A549 (cell line): Measurements from ENCODE around the gene HMBS.

Experiments used
- EP300 ChIP-seq, 2 experiments: fragments of >200 bp; sonication (Bioruptor Twin); formaldehyde crosslinking; IDR thresholded peaks; 2 replicates in 1 of 2; 3 replicates in 1 of 2; pipeline ENCODE4 v1.6.1; 2016 to 2017
- POLR2A ChIP-seq: IDR thresholded peaks from 2 replicates; pipeline ENCODE4 v1.6.1; 2012; ENCODE audit warnings: mild to moderate bottlenecking, low read length
- RAD21 ChIP-seq, 2 experiments: fragments of >200 bp in 1 of 2; sonication (Bioruptor Twin) in 1 of 2; formaldehyde crosslinking in 1 of 2; IDR thresholded peaks in 1 of 2; conservative IDR thresholded peaks in 1 of 2; 2 replicates in 1 of 2; 3 replicates in 1 of 2; pipeline ENCODE4 v1.6.1; 2012 to 2018; ENCODE audit warnings: inconsistent platforms in 1 of 2
- SMC3 ChIP-seq: fragments of >200 bp; sonication (Bioruptor Twin); formaldehyde crosslinking; IDR thresholded peaks from 3 replicates; pipeline ENCODE4 v1.6.1; 2018; ENCODE audit warnings: inconsistent platforms
- ZFP36 ChIP-seq: fragments of 450-650 bp; IDR thresholded peaks from 2 replicates; pipeline ENCODE4 v1.6.1; 2014; ENCODE audit warnings: borderline replicate concordance; ENCODE audit not compliant: partially characterized antibody
- TF ChIP-seq, protein P1 (sequence below): fragments of >200 bp; sonication (Bioruptor Twin); formaldehyde crosslinking; IDR thresholded peaks from 3 replicates; pipeline ENCODE4 v1.5.1; 2016
- TF ChIP-seq, protein P2 (sequence below): IDR thresholded peaks from 2 replicates; pipeline ENCODE4 v1.6.1; 2012

GRCh38 chr11:119091178-119091577, 6.5 kb downstream of the HMBS start:
- TF ChIP-seq RAD21 (conservative IDR thresholded peaks at IDR 0.05 in 1 of 2, IDR thresholded peaks at IDR 0.05 in 1 of 2) (no peak), POLR2A (no peak), ZFP36 (no peak), SMC3 (no peak), EP300 (IDR thresholded peaks at IDR 0.05) (no peak)
- TF ChIP-seq, protein P1, sequence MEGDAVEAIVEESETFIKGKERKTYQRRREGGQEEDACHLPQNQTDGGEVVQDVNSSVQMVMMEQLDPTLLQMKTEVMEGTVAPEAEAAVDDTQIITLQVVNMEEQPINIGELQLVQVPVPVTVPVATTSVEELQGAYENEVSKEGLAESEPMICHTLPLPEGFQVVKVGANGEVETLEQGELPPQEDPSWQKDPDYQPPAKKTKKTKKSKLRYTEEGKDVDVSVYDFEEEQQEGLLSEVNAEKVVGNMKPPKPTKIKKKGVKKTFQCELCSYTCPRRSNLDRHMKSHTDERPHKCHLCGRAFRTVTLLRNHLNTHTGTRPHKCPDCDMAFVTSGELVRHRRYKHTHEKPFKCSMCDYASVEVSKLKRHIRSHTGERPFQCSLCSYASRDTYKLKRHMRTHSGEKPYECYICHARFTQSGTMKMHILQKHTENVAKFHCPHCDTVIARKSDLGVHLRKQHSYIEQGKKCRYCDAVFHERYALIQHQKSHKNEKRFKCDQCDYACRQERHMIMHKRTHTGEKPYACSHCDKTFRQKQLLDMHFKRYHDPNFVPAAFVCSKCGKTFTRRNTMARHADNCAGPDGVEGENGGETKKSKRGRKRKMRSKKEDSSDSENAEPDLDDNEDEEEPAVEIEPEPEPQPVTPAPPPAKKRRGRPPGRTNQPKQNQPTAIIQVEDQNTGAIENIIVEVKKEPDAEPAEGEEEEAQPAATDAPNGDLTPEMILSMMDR = no peak
- TF ChIP-seq, protein P2, sequence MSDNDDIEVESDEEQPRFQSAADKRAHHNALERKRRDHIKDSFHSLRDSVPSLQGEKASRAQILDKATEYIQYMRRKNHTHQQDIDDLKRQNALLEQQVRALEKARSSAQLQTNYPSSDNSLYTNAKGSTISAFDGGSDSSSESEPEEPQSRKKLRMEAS = no peak
